ENCODE data around the gene STAU1.

Gene STAU1

DNA sequence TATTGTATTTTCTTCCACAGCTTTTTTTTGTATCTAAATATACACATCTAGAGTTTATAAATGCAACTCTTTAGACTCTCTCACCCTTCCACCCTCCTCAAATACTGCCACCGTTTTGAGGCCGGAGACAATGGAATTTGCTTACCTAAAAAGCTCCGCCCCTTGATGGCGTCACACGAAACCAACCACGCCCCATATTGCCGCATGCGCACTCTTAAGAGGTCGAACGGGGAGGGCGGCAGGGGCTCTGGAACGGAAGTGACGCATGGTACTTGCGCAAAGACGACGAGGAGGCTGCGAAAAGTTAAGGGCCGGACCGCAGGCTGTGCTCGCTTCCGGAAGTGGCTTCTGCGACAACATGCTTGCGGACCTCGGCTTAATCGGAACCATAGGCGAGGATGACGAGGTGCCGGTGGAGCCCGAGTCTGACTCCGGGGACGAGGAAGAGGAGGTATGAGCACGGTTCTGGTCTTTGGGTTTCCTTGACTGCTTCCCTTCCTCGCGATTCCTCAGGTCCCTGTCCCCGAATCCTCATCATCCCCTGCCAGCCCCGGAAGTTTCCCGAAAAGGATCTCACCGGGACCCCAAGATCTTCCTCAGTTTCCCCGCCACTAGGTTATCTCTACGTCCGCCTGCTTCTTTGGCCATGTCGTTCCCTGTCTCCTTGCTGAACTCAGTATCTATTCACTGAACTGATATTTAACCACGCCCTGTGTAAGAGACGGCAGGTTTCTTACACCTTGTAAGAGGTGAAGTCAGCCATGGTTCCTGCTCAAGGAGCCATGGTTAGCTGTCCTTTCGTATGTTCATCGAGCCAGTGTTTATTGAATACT is 31.2 kb upstream of the STAU1 start, which contains the start of gene DDX27 (continued):
- TF ChIP-seq, protein P1, sequence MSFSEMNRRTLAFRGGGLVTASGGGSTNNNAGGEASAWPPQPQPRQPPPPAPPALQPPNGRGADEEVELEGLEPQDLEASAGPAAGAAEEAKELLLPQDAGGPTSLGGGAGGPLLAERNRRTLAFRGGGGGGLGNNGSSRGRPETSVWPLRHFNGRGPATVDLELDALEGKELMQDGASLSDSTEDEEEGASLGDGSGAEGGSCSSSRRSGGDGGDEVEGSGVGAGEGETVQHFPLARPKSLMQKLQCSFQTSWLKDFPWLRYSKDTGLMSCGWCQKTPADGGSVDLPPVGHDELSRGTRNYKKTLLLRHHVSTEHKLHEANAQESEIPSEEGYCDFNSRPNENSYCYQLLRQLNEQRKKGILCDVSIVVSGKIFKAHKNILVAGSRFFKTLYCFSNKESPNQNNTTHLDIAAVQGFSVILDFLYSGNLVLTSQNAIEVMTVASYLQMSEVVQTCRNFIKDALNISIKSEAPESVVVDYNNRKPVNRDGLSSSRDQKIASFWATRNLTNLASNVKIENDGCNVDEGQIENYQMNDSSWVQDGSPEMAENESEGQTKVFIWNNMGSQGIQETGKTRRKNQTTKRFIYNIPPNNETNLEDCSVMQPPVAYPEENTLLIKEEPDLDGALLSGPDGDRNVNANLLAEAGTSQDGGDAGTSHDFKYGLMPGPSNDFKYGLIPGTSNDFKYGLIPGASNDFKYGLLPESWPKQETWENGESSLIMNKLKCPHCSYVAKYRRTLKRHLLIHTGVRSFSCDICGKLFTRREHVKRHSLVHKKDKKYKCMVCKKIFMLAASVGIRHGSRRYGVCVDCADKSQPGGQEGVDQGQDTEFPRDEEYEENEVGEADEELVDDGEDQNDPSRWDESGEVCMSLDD (tag by site-specific recombination; IDR thresholded peaks at IDR 0.05), result peak; percentile 51
- TF ChIP-seq ZNF623 (tag by site-specific recombination; IDR thresholded peaks at IDR 0.05), result no peak
- no peak for TF ChIP-seq ZNF211 (tag by site-specific recombination; IDR thresholded peaks at IDR 0.05; ENCODE audit: low read depth)
- peak; percentile 58; the same call in 1 of the 2 replicates for TF ChIP-seq ZNF518A (tag by site-specific recombination; conservative IDR thresholded peaks at IDR 0.05; ENCODE audit: low read depth)
- peak; percentile 97 for TF ChIP-seq ZBTB11 (tag by site-specific recombination; conservative IDR thresholded peaks at IDR 0.05; ENCODE audit: low read depth)
- TF ChIP-seq ZNF274 (IDR thresholded peaks at IDR 0.05; ENCODE audit: low read length), result no peak
- no peak for TF ChIP-seq ZNF274 (tag by site-specific recombination; IDR thresholded peaks at IDR 0.05; ENCODE audit: borderline replicate concordance)
- TF ChIP-seq, protein P2, sequence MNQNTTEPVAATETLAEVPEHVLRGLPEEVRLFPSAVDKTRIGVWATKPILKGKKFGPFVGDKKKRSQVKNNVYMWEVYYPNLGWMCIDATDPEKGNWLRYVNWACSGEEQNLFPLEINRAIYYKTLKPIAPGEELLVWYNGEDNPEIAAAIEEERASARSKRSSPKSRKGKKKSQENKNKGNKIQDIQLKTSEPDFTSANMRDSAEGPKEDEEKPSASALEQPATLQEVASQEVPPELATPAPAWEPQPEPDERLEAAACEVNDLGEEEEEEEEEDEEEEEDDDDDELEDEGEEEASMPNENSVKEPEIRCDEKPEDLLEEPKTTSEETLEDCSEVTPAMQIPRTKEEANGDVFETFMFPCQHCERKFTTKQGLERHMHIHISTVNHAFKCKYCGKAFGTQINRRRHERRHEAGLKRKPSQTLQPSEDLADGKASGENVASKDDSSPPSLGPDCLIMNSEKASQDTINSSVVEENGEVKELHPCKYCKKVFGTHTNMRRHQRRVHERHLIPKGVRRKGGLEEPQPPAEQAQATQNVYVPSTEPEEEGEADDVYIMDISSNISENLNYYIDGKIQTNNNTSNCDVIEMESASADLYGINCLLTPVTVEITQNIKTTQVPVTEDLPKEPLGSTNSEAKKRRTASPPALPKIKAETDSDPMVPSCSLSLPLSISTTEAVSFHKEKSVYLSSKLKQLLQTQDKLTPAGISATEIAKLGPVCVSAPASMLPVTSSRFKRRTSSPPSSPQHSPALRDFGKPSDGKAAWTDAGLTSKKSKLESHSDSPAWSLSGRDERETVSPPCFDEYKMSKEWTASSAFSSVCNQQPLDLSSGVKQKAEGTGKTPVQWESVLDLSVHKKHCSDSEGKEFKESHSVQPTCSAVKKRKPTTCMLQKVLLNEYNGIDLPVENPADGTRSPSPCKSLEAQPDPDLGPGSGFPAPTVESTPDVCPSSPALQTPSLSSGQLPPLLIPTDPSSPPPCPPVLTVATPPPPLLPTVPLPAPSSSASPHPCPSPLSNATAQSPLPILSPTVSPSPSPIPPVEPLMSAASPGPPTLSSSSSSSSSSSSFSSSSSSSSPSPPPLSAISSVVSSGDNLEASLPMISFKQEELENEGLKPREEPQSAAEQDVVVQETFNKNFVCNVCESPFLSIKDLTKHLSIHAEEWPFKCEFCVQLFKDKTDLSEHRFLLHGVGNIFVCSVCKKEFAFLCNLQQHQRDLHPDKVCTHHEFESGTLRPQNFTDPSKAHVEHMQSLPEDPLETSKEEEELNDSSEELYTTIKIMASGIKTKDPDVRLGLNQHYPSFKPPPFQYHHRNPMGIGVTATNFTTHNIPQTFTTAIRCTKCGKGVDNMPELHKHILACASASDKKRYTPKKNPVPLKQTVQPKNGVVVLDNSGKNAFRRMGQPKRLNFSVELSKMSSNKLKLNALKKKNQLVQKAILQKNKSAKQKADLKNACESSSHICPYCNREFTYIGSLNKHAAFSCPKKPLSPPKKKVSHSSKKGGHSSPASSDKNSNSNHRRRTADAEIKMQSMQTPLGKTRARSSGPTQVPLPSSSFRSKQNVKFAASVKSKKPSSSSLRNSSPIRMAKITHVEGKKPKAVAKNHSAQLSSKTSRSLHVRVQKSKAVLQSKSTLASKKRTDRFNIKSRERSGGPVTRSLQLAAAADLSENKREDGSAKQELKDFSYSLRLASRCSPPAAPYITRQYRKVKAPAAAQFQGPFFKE (tag by site-specific recombination; IDR thresholded peaks at IDR 0.05; ENCODE audit: borderline replicate concordance), result no peak
- TF ChIP-seq, protein P3, sequence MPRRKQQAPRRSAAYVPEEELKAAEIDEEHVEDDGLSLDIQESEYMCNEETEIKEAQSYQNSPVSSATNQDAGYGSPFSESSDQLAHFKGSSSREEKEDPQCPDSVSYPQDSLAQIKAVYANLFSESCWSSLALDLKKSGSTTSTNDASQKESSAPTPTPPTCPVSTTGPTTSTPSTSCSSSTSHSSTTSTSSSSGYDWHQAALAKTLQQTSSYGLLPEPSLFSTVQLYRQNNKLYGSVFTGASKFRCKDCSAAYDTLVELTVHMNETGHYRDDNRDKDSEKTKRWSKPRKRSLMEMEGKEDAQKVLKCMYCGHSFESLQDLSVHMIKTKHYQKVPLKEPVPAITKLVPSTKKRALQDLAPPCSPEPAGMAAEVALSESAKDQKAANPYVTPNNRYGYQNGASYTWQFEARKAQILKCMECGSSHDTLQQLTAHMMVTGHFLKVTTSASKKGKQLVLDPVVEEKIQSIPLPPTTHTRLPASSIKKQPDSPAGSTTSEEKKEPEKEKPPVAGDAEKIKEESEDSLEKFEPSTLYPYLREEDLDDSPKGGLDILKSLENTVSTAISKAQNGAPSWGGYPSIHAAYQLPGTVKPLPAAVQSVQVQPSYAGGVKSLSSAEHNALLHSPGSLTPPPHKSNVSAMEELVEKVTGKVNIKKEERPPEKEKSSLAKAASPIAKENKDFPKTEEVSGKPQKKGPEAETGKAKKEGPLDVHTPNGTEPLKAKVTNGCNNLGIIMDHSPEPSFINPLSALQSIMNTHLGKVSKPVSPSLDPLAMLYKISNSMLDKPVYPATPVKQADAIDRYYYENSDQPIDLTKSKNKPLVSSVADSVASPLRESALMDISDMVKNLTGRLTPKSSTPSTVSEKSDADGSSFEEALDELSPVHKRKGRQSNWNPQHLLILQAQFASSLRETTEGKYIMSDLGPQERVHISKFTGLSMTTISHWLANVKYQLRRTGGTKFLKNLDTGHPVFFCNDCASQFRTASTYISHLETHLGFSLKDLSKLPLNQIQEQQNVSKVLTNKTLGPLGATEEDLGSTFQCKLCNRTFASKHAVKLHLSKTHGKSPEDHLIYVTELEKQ (tag by site-specific recombination; IDR thresholded peaks at IDR 0.05; ENCODE audit: borderline replicate concordance), result no peak
- TF ChIP-seq ZNF529 (tag by site-specific recombination; IDR thresholded peaks at IDR 0.05; ENCODE audit: insufficient replicate concordance), result no peak
- peak; percentile 76 for TF ChIP-seq SP3 (tag by site-specific recombination; IDR thresholded peaks at IDR 0.05)
- peak; percentile 58 for TF ChIP-seq SP7 (tag by site-specific recombination; IDR thresholded peaks at IDR 0.05)
- no peak for TF ChIP-seq ZNF19 (tag by site-specific recombination; IDR thresholded peaks at IDR 0.05; ENCODE audit: low read depth)
- TF ChIP-seq ZNF501 (tag by site-specific recombination; IDR thresholded peaks at IDR 0.05), result no peak
- TF ChIP-seq ZNF624 (tag by site-specific recombination; IDR thresholded peaks at IDR 0.05), result no peak
- TF ChIP-seq ZNF521 (tag by site-specific recombination; IDR thresholded peaks at IDR 0.05), result no peak
- peak; percentile 81 for TF ChIP-seq ZNF335 (tag by site-specific recombination; conservative IDR thresholded peaks at IDR 0.05)
